ENCODE data around the gene FBXO8.
A peak's percentile ranks its signal among the peaks of the same experiment; 100 is the strongest.

GRCh38 chr4:174222266-174222872 lies 61.1 kb downstream of the FBXO8 start:
- TF ChIP-seq, protein P1, sequence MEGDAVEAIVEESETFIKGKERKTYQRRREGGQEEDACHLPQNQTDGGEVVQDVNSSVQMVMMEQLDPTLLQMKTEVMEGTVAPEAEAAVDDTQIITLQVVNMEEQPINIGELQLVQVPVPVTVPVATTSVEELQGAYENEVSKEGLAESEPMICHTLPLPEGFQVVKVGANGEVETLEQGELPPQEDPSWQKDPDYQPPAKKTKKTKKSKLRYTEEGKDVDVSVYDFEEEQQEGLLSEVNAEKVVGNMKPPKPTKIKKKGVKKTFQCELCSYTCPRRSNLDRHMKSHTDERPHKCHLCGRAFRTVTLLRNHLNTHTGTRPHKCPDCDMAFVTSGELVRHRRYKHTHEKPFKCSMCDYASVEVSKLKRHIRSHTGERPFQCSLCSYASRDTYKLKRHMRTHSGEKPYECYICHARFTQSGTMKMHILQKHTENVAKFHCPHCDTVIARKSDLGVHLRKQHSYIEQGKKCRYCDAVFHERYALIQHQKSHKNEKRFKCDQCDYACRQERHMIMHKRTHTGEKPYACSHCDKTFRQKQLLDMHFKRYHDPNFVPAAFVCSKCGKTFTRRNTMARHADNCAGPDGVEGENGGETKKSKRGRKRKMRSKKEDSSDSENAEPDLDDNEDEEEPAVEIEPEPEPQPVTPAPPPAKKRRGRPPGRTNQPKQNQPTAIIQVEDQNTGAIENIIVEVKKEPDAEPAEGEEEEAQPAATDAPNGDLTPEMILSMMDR (IDR thresholded peaks at IDR 0.05) = peak; percentile 67
- TF ChIP-seq, protein P2, sequence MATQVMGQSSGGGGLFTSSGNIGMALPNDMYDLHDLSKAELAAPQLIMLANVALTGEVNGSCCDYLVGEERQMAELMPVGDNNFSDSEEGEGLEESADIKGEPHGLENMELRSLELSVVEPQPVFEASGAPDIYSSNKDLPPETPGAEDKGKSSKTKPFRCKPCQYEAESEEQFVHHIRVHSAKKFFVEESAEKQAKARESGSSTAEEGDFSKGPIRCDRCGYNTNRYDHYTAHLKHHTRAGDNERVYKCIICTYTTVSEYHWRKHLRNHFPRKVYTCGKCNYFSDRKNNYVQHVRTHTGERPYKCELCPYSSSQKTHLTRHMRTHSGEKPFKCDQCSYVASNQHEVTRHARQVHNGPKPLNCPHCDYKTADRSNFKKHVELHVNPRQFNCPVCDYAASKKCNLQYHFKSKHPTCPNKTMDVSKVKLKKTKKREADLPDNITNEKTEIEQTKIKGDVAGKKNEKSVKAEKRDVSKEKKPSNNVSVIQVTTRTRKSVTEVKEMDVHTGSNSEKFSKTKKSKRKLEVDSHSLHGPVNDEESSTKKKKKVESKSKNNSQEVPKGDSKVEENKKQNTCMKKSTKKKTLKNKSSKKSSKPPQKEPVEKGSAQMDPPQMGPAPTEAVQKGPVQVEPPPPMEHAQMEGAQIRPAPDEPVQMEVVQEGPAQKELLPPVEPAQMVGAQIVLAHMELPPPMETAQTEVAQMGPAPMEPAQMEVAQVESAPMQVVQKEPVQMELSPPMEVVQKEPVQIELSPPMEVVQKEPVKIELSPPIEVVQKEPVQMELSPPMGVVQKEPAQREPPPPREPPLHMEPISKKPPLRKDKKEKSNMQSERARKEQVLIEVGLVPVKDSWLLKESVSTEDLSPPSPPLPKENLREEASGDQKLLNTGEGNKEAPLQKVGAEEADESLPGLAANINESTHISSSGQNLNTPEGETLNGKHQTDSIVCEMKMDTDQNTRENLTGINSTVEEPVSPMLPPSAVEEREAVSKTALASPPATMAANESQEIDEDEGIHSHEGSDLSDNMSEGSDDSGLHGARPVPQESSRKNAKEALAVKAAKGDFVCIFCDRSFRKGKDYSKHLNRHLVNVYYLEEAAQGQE (IDR thresholded peaks at IDR 0.05; ENCODE audit: insufficient read depth in 1 of 2, low read depth in 2 of 2, low read length in 1 of 2) = no peak
- TF ChIP-seq POLR2AphosphoS5 (IDR thresholded peaks at IDR 0.05; ENCODE audit: low read depth, low read length) = no peak
- no peak for TF ChIP-seq TCF7L2 (IDR thresholded peaks at IDR 0.05; ENCODE audit: low read depth, low read length)
